ENCODE results near the gene CSF2RB.

Gene CSF2RB

GRCh38 chr22:36922711-36923110 is 9.3 kb downstream of the CSF2RB start:
- no peak for DNase-seq

DNA sequence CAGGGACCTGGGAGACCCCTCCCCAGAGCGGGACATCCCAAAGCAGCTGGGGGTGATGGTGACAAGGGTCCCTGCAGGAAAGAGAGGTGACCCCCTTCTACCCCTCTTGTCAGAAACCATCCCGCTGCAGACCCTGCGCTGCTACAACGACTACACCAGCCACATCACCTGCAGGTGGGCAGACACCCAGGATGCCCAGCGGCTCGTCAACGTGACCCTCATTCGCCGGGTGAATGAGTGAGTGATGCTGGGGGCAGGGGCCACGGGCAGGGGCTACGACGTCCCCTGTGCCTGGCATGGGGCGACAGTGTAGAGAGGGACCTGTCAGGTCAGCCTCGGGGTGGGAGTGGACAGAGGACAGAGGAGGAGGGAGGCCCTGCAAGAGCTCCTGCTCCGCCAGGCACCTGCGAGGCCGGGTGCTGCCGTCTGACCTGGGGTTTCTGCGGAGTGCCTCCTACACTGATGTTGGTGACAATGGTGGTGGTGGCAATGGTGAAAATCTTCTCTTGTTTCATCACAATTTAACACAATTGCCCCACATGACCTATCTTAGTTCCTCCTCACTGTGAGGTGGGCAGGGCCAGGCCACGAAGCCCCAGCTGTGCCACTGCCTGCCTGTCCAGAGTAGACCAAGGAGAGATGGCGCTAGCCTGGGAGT is 9.8 kb downstream of the CSF2RB start:
- DNase-seq = no peak

DNA sequence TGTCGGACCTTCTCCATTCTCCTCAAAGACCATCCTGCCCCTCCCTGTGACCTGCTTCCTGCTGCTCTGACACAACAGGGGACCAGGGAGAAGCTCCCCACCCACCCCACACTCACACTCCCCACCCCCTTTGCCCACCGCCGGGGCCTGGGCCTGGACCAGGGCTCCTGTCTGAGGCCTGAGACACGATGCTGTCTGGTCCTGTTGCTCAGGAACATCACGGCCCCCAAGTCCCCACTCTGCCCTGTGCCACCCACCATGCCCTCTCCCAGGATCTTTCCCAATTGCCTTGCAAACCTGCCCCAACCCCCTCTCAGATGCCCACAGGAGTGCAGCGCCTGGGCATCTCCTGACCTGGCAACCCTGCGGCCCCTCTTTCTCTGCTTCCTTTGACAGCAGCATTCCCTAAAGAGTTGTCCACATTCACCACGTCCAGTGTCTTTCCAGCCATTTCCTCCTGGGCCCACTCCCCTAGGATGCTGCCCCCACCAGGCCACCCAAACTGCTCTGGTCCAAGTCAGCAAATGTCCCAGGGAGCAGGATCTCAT is 10.8 kb downstream of the CSF2RB start:
- DNase-seq = no peak

- DNase-seq = no peak
These were observed 12.2 kb downstream of the CSF2RB start for GRCh38 chr22:36925388-36926290.

- no peak for DNase-seq
These were observed 12.9 kb downstream of the CSF2RB start for GRCh38 chr22:36926309-36926708.

DNA sequence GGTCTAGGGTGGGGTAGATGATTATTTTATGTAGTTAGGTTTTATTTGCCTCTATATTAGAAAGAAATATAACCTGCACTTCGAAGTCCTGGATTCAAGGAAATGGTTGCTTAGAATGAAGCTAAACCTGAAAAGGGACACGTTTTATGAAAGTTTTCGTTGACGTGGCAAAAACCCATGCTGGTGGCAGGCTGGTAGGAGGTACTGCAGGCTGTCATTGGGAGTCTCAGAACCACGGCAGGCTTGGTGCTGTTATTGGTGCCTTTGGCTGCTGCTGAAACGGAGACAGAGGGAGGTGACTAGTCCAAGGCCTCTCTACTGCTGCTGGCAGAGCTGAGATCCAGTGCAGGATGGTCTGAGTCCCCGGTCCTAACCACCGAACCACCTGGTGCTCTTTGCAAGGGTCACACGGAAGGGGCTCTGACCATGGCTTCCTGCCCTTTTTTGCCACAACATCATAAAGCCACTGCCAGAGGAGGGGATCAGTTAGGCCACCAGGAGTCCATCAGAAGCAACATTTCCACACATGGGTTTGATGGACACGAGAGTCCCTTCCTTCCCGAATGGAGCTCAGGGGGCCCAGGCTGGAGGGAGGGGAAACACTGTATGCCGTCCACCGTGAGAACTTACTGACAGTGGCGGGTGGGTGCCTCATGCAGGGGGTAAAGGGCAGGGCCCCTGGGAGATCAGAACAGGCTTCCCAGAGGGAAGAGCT is 13.4 kb downstream of the CSF2RB start:
- no peak for DNase-seq

GRCh38 chr22:36927671-36928070 is 14.2 kb downstream of the CSF2RB start:
- no peak for DNase-seq

- DNase-seq = no peak
These were observed 14.8 kb downstream of the CSF2RB start for GRCh38 chr22:36928196-36928595.

DNA sequence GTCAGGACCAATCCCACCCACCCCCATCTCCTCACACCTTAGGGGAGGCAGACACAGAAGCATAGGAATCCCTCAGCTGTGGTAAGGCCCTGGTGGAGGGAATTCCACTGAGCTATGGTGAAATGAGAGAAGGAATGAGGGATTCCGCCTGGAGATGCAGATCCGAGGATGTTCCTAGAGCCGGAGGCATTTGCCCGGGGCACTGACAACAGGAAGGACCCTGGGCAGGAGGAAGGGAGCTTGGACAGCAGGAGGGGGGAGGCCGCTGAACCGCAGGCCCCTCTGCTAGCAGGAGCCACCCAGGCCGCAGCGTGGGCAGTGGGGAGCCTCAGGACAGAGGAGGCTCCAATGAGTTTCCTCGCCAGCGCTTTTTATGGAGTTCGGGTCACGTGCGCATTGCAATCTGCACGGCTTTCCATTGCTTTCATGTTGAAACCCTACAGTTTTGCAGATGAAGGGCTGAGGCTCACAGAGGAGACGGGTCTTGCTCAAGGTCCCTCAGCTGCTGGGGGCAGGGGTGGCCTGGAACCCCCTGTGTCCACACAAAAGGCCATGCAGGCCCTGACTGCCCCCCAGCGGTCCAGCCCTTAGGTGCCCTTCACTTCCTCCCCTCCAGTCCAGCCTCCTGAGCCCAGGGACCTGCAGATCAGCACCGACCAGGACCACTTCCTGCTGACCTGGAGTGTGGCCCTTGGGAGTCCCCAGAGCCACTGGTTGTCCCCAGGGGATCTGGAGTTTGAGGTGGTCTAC is 15.5 kb downstream of the CSF2RB start:
- no peak for DNase-seq

DNA sequence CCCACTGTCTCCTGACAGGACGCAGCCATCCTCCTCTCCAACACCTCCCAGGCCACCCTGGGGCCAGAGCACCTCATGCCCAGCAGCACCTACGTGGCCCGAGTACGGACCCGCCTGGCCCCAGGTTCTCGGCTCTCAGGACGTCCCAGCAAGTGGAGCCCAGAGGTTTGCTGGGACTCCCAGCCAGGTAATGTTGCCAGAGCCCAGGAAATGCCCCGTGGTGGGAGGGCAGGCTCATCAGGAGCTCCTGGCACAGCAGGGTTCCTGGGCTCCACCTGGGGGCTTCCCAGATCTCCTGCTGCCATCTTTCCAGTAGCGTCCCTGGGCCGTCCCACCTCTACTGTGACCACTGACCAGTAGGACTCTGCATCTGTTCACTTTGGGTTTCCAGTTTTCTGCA is 16.2 kb downstream of the CSF2RB start:
- no peak for DNase-seq

DNA sequence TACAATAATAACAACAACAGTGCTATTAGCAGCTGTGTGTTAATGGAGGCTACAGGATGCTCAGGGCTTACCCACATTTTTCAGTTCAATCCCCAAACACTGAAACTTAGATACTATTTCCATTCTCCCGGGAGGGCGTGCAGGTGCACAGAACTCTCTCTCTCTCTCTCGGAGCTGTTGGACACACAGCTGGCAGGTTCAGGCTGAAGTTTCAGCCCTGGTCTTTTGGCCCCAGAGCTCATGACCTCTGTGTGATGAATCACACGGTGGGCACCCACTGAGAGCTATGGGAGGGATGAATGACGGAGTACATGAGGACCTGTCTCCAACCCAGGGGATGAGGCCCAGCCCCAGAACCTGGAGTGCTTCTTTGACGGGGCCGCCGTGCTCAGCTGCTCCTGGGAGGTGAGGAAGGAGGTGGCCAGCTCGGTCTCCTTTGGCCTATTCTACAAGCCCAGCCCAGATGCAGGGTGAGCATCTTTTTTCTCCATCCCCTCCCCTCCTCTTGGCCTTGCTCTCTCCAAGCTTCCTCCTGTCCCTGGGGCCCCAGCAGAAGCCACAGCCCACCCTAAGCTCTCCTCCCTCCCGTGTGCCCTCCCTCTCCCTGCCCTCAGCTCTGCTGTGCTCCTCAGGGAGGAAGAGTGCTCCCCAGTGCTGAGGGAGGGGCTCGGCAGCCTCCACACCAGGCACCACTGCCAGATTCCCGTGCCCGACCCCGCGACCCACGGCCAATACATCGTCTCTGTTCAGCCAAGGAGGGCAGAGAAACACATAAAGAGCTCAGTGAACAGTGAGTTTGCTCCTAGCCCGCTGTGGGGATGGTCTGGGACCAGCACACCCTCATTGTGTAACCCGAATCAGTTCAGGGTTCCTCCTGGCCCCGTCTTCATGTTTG is 16.9 kb downstream of the CSF2RB start:
- no peak for DNase-seq

DNA sequence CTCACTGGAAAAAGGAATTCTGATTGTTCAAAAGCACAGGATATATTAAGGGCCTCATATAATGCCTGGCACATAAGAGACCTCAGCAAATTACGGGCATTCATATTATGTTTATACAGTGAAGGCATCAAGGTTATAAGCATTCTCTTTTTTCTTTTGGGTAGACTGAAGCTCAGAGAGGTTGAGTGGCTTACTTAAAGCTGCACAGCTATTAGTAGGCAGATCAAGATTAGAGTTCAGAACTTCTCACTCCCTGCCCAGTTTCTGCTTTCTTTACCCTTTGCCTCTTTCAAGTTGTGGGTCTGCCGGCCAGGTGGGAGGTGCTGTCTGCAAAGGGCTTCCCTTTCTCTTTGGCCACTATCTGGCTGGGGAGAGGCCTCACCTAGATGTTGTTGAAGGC is 18.0 kb downstream of the CSF2RB start:
- no peak for DNase-seq

DNA sequence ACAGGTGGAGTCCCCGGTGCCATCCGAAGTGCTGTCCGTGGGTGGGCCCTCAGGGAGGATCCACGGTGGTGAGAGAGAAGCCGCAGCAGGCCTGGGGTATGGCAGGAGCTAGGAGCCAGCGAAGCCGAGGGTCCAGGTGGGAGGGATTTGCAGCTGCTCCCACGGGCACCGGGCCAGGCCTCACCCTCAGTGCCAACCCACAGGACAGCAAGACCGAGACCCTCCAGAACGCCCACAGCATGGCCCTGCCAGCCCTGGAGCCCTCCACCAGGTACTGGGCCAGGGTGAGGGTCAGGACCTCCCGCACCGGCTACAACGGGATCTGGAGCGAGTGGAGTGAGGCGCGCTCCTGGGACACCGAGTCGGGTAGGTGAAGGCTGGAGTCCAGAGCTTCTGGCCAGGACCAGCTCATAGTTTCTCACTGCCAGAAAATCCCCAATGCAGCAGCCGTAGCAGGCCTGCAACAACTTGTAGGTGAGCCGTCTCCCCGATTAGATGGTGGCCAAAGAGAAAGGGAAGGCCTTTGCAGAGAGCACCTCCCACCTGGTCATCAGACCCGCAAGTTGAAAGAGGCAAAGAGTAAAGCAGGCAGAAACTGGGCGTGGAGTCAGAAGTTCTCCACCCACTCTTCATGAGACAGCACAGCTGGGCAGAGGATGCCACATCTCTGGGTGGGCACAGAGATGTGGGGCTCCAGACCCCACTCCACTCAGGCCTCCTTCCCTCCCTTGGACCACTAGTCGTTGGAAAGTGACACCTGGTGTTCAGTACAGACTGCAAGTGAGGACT is 20.4 kb downstream of the CSF2RB start:
- no peak for DNase-seq

GRCh38 chr22:36934418-36935312 is 21.2 kb downstream of the CSF2RB start:
- DNase-seq = no peak

DNA sequence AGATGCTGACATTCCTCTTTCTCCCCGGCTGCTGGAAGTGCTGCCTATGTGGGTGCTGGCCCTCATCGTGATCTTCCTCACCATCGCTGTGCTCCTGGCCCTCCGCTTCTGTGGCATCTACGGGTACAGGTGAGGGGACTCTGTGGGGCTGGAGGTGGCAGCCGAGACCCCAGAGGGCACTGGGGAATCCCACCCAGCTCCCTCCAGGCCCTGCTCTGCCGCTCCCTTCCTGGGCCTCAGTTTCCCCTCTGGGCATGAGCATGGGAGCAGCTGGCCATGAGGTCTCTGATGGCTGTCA is 21.8 kb downstream of the CSF2RB start:
- DNase-seq = no peak

DNA sequence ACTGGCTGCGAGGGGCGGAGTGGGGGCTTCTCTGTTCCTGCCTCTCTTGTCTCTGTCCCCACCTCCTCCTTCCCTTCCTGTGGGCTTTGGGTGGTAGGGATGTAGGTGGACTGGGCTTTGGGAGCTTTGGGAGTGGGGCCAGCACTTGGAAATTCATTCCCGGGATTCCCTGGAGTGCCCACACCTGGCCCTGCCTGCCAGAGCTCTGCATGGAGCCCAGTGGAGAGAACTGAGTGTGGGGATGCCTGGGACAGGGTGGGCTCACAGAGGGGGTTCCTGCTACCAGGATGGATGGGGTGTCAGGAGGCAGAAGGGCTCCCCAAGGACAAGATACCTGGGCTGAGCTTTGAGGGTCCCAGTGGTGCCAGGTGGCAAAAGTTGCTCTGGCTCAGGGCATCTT is 22.3 kb downstream of the CSF2RB start:
- no peak for DNase-seq

DNA sequence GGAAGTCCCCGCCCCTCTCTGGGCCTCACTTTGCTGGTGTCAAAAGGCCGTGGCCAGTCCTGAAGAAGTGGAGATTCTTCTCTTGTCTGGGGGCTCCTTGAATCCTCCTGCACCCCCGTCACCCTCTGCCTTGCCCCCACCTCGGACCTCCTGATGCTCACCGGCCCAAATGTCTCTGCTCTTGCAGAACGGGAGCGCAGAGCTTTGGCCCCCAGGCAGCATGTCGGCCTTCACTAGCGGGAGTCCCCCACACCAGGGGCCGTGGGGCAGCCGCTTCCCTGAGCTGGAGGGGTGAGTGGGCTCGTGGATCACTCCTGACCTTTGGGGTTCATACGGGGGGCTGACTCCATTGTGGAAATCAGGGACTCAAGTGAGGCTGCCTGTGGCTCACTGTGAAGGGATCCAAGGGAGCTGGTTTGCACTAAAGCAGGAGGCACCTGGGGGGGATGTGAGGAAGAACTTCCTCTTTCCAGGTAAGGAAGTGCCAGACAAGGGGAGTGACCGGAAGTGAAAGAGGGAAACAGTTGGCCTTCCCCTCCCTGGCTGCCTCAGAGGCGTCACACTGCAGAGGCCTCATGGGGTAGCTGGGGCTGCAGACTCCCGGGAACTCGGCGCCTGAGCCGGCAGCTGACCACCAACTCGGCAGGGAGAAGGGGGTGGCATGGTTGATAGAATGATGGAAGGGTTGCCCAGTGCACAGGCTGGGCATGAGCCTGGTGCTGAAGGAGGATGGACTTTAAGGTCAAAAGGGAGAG is 23.1 kb downstream of the CSF2RB start:
- no peak for DNase-seq

GRCh38 chr22:36937319-36938027 is 24.0 kb downstream of the CSF2RB start:
- no peak for DNase-seq

DNA sequence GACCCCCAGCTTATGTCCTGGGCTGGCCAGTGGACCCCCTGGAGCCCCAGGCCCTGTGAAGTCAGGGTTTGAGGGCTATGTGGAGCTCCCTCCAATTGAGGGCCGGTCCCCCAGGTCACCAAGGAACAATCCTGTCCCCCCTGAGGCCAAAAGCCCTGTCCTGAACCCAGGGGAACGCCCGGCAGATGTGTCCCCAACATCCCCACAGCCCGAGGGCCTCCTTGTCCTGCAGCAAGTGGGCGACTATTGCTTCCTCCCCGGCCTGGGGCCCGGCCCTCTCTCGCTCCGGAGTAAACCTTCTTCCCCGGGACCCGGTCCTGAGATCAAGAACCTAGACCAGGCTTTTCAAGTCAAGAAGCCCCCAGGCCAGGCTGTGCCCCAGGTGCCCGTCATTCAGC is 24.6 kb downstream of the CSF2RB start:
- DNase-seq = no peak
